HCT116 (cell line): ENCODE results near the gene HVCN1. TPM values are rescaled to one million over a fixed set of nuclear protein-coding genes. Genes with fewer than 3 reads are reported as not detected.

ENCODE experiments used
- ATAC-seq: fragments of 200-7000 bp; cut with Tn5 transposase; 2 replicates; pipeline ENCODE4 v1.9.1; 2020; ENCODE audit warnings: mild to moderate bottlenecking, moderate library complexity
- BruUV-seq: library from RNA; stranded (reverse); fragments of 400-500 nt; replicated peaks from 2 replicates; lab custom pipeline; 2021; lab: Mats Ljungman, UMichigan
- CTCF ChIA-PET: fragments of 300-600 bp; sonication (Branson Sonifier 250); formaldehyde crosslinking; loops from one replicate; lab custom pipeline; 2021; ENCODE audit warnings: antibody characterized with exemption; lab: Charles Lee
- POLR2A ChIA-PET: fragments of 300-600, 350-600 bp; sonication (Branson Sonifier 250); formaldehyde crosslinking; loops from one replicate; lab custom pipeline; 2021; ENCODE audit warnings: antibody characterized with exemption; lab: Charles Lee
- RAD21 ChIA-PET, 2 experiments: fragments of 300-600 bp; sonication (Branson Sonifier 250); formaldehyde crosslinking; loops; one replicate each; lab custom pipeline; 2023; ENCODE audit warnings: low total read pairs in 2 of 2; ENCODE audit not compliant: uncharacterized antibody in 2 of 2, unreplicated experiment in 2 of 2, low non-redundant PET in 1 of 2; lab: Charles Lee
- DNase-seq: peaks from one replicate; pipeline ENCODE4 v3.0.0-alpha.2; 2010; ENCODE audit warnings: low read depth, low spot score
- H2AFZ ChIP-seq: fragments of 200-600 bp; shearing (Covaris generic), sonication (generic); 2 replicates; pipeline ENCODE4 v1.6.1; 2017; ENCODE audit warnings: low read depth, mixed run types, mixed read lengths, antibody characterized with exemption, low read length; ENCODE audit not compliant: poor library complexity, severe bottlenecking
- H3K27ac ChIP-seq: 2 replicates; pipeline ENCODE4 v1.5.1; 2012; ENCODE audit warnings: low read depth, low read length
- H3K27me3 ChIP-seq: fragments of 200-600 bp; sonication (generic); 2 replicates; pipeline ENCODE4 v1.6.1; 2016; ENCODE audit warnings: mixed run types, low read length, mixed read lengths; ENCODE audit not compliant: insufficient read depth
- H3K36me3 ChIP-seq, 2 experiments: fragments of 200-500 bp in 1 of 2; fragments of 200-600 bp in 1 of 2; sonication (Bioruptor generic) in 1 of 2; sonication (generic) in 1 of 2; 2 replicates each; pipeline versions ENCODE4 v1.5.1 to v1.6.1; 2014 to 2016; ENCODE audit warnings: low read length in 2 of 2, inconsistent platforms in 1 of 2, mixed read lengths in 1 of 2, mixed run types in 1 of 2; ENCODE audit not compliant: insufficient read depth in 2 of 2, control insufficient read depth in 1 of 2
- H3K4me1 ChIP-seq, 2 experiments: fragments of 200-600 bp in 1 of 2; sonication (generic) in 1 of 2; 2 replicates each; pipeline versions ENCODE4 v1.5.1 to v1.6.1; 2012 to 2017; ENCODE audit warnings: low read length in 2 of 2, inconsistent platforms in 1 of 2, mild to moderate bottlenecking in 1 of 2, mixed read lengths in 1 of 2, mixed run types in 1 of 2, moderate library complexity in 1 of 2; ENCODE audit not compliant: insufficient read depth in 2 of 2, control insufficient read depth in 1 of 2
- H3K4me2 ChIP-seq: fragments of 200-600 bp; sonication (generic); 2 replicates; pipeline ENCODE4 v1.6.1; 2017; ENCODE audit warnings: mixed run types, low read length, mixed read lengths
- H3K4me3 ChIP-seq, 2 experiments: fragments of 200-600 bp in 1 of 2; sonication (generic) in 1 of 2; replicated peaks in 1 of 2; 2 replicates each; pipeline ENCODE4 v1.5.1; 2011 to 2016; ENCODE audit warnings: low read length in 2 of 2, control low read depth in 1 of 2, low read depth in 1 of 2, mild to moderate bottlenecking in 1 of 2, mixed read lengths in 1 of 2, mixed run types in 1 of 2
- H3K79me2 ChIP-seq: fragments of 200-600 bp; sonication (generic); 2 replicates; pipeline ENCODE4 v1.6.1; 2017; ENCODE audit warnings: mild to moderate bottlenecking, mixed run types, low read length, moderate library complexity, mixed read lengths; ENCODE audit not compliant: insufficient read depth
- H3K9ac ChIP-seq: fragments of 200-600 bp; sonication (generic); 2 replicates; pipeline ENCODE4 v1.6.1; 2016; ENCODE audit warnings: low read length, mixed read lengths
- H3K9me2 ChIP-seq: fragments of 200-600 bp; sonication (generic), shearing (Covaris generic); 2 replicates; pipeline ENCODE4 v1.6.1; 2017; ENCODE audit warnings: mixed run types, mild to moderate bottlenecking, moderate library complexity; ENCODE audit not compliant: insufficient read depth
- H3K9me3 ChIP-seq, 2 experiments: fragments of 200-500 bp in 1 of 2; fragments of 200-600 bp in 1 of 2; sonication (Bioruptor generic) in 1 of 2; sonication (generic) in 1 of 2; 2 replicates each; pipeline ENCODE4 v1.6.1; 2014 to 2017; ENCODE audit warnings: low read length in 2 of 2, mixed read lengths in 2 of 2, inconsistent platforms in 1 of 2, low read depth in 1 of 2, mild to moderate bottlenecking in 1 of 2, mixed run types in 1 of 2, moderate library complexity in 1 of 2; ENCODE audit not compliant: control insufficient read depth in 1 of 2, insufficient read depth in 1 of 2
- H4K20me1 ChIP-seq: fragments of 200-600 bp; sonication (generic), shearing (Covaris generic); 2 replicates; pipeline ENCODE4 v1.6.1; 2017; ENCODE audit warnings: mixed run types, mild to moderate bottlenecking, moderate library complexity; ENCODE audit not compliant: insufficient read depth
- EGR1 ChIP-seq: IDR thresholded peaks from 2 replicates; pipeline ENCODE4 v1.6.1; 2012; ENCODE audit warnings: low read depth
- ELF1 ChIP-seq: IDR thresholded peaks from 2 replicates; pipeline ENCODE4 v1.6.1; 2012; ENCODE audit warnings: low read depth, borderline replicate concordance
- EZH2 ChIP-seq: fragments of 200-600 bp; sonication (generic); IDR thresholded peaks from 2 replicates; pipeline ENCODE4 v1.6.1; 2017; ENCODE audit warnings: antibody characterized with exemption, mixed run types
- JUND ChIP-seq: IDR thresholded peaks from 2 replicates; pipeline ENCODE4 v1.6.1; 2012
- POLR2A ChIP-seq: IDR thresholded peaks from 2 replicates; pipeline ENCODE4 v1.7.0; 2011; ENCODE audit warnings: borderline replicate concordance; ENCODE audit not compliant: insufficient read depth, insufficient read length; ENCODE audit errors: extremely low read depth
- POLR2AphosphoS5 ChIP-seq: IDR thresholded peaks from 2 replicates; pipeline ENCODE4 v1.6.1; 2011; ENCODE audit warnings: mild to moderate bottlenecking, low read depth, low read length, moderate library complexity
- RAD21 ChIP-seq: IDR thresholded peaks from 2 replicates; pipeline ENCODE4 v1.6.1; 2012; ENCODE audit warnings: low read depth, mild to moderate bottlenecking
- SP1 ChIP-seq: IDR thresholded peaks from 2 replicates; pipeline ENCODE4 v1.6.1; 2012; ENCODE audit warnings: low read depth
- TCF7L2 ChIP-seq: IDR thresholded peaks from 2 replicates; pipeline ENCODE4 v1.7.0; 2011; ENCODE audit warnings: borderline replicate concordance, inconsistent platforms; ENCODE audit not compliant: insufficient read depth, insufficient read length; ENCODE audit errors: extremely low read depth
- YY1 ChIP-seq: IDR thresholded peaks from 2 replicates; pipeline ENCODE4 v1.6.1; 2011; ENCODE audit warnings: low read length, low read depth, moderate library complexity, mild to moderate bottlenecking; ENCODE audit not compliant: insufficient replicate concordance; ENCODE audit errors: extremely low read depth
- ZNF274 ChIP-seq: fragments of 200-500 bp; sonication (Bioruptor generic); IDR thresholded peaks from 2 replicates; pipeline ENCODE4 v1.6.1; 2014; ENCODE audit warnings: mild to moderate bottlenecking, low read depth, low read length, inconsistent platforms
- intact Hi-C: fragments of 100-400 bp; cut with micrococcal nuclease; formaldehyde crosslinking; loops from 2 replicates; pipeline ENCODE4 v1.10.0; 2022
- total RNA-seq: library from RNA; stranded (reverse); gene quantifications from one replicate; pipeline ENCODE4 v1.2.1, GENCODE V29; 2021; ENCODE audit not compliant: unreplicated experiment
- TF ChIP-seq, protein P1 (sequence below): IDR thresholded peaks from 2 replicates; pipeline ENCODE4 v1.6.1; 2011; ENCODE audit warnings: mild to moderate bottlenecking, low read length, moderate library complexity; ENCODE audit not compliant: insufficient replicate concordance; ENCODE audit errors: extremely low read depth
- TF ChIP-seq, protein P2 (sequence below), 3 experiments: fragments of 200-600 bp in 1 of 3; sonication (generic) in 1 of 3; IDR thresholded peaks in 2 of 3; conservative IDR thresholded peaks in 1 of 3; 2 replicates each; pipeline ENCODE4 v1.5.1; 2012 to 2017; ENCODE audit warnings: low read depth in 2 of 3, low read length in 2 of 3, antibody characterized with exemption in 1 of 3, borderline replicate concordance in 1 of 3, control low read depth in 1 of 3, mild to moderate bottlenecking in 1 of 3, mixed read lengths in 1 of 3, mixed run types in 1 of 3, moderate library complexity in 1 of 3; ENCODE audit not compliant: insufficient read depth in 1 of 3
- TF ChIP-seq, protein P3 (sequence below): IDR thresholded peaks from 2 replicates; pipeline ENCODE4 v1.6.1; 2012

HVCN1 gene
- total RNA-seq, 1 experiment from 2014 or later, result 0.15 TPM

DNA sequence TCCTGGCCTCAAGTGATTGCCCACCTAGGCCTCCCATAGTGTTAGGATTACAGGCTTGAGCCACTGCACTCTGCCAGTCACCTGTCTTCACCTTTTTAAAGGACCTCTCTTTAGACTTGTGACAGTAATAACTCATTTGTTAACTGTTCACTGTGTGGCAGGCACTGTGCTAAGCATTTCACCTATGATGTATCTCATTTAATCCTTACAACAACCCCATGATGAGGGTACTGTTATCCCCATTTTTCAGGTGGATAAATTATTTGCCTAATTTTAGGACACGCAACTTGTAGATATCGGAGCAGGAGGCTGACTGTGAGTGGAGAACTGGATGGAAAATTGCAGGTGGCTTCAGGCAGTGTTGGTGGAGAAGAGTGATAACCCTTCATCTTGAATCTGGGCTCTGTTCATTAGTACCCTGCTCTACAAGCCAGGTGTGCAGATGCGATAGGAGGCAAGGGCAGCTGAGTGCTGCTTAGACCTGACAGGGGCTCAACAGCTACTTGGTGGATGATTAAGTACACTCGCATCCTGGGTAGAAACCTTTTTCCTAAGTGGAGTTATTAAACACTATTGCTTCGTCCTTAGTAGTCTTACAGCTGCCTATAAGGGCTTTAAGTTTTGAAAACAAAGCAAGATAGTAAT is 72.3 kb downstream of the HVCN1 start:
- Histone ChIP-seq H3K4me1 (peaks cover 4 to 18% of the 10 kb centered on the region in 2 experiments; a peak in 2 of 4 replicates), H3K9me2 (no peaks in the 10 kb centered on the region), H3K9ac (no peak overlapping the region), H3K79me2 (no peaks in the 10 kb centered on the region; the same call in 1 of the 2 replicates), H2AFZ (no peak overlapping the region), H3K4me2 (no peak overlapping the region), H3K36me3 (no peaks in the 10 kb centered on the region), H3K4me3 (no peak overlapping the region), H4K20me1 (no peaks in the 10 kb centered on the region), H3K27me3 (no peaks in the 10 kb centered on the region), H3K9me3 (no peaks in the 10 kb centered on the region), H3K27ac (no peak overlapping the region)
- ChIA-PET RAD21 (no interaction called here), POLR2A (no interaction called here), CTCF (no interaction called here)
- ATAC-seq (no peak), DNase-seq (no peak)
- intact Hi-C loops, result loop anchor here (10.0 kb wide), 1 partner anchor 78 kb away; no protein-coding TSS in a partner anchor
- BruUV-seq, result no TSS peak
- TF ChIP-seq, protein P1, sequence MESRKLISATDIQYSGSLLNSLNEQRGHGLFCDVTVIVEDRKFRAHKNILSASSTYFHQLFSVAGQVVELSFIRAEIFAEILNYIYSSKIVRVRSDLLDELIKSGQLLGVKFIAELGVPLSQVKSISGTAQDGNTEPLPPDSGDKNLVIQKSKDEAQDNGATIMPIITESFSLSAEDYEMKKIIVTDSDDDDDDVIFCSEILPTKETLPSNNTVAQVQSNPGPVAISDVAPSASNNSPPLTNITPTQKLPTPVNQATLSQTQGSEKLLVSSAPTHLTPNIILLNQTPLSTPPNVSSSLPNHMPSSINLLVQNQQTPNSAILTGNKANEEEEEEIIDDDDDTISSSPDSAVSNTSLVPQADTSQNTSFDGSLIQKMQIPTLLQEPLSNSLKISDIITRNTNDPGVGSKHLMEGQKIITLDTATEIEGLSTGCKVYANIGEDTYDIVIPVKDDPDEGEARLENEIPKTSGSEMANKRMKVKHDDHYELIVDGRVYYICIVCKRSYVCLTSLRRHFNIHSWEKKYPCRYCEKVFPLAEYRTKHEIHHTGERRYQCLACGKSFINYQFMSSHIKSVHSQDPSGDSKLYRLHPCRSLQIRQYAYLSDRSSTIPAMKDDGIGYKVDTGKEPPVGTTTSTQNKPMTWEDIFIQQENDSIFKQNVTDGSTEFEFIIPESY, result no peak
- TF ChIP-seq ZNF274, result no peak
- TF ChIP-seq EZH2, result no peak
- TF ChIP-seq YY1, result no peak
- no peak for TF ChIP-seq RAD21
- no peak for TF ChIP-seq TCF7L2
- no peak for TF ChIP-seq JUND
- TF ChIP-seq SP1, result no peak
- TF ChIP-seq POLR2A, result no peak
- TF ChIP-seq, protein P2, sequence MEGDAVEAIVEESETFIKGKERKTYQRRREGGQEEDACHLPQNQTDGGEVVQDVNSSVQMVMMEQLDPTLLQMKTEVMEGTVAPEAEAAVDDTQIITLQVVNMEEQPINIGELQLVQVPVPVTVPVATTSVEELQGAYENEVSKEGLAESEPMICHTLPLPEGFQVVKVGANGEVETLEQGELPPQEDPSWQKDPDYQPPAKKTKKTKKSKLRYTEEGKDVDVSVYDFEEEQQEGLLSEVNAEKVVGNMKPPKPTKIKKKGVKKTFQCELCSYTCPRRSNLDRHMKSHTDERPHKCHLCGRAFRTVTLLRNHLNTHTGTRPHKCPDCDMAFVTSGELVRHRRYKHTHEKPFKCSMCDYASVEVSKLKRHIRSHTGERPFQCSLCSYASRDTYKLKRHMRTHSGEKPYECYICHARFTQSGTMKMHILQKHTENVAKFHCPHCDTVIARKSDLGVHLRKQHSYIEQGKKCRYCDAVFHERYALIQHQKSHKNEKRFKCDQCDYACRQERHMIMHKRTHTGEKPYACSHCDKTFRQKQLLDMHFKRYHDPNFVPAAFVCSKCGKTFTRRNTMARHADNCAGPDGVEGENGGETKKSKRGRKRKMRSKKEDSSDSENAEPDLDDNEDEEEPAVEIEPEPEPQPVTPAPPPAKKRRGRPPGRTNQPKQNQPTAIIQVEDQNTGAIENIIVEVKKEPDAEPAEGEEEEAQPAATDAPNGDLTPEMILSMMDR (IDR thresholded peaks at IDR 0.05 in 2 of 3, conservative IDR thresholded peaks at IDR 0.05 in 1 of 3; ENCODE audit: borderline replicate concordance in 1 of 3, insufficient read depth in 1 of 3, low read depth in 2 of 3, low read length in 2 of 3), result no peak
- no peak for TF ChIP-seq POLR2AphosphoS5
- TF ChIP-seq, protein P3, sequence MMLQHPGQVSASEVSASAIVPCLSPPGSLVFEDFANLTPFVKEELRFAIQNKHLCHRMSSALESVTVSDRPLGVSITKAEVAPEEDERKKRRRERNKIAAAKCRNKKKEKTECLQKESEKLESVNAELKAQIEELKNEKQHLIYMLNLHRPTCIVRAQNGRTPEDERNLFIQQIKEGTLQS, result no peak
- TF ChIP-seq ELF1, result no peak
- TF ChIP-seq EGR1, result no peak
